Thyroid gland (tissue), 4 donors: Measurements from ENCODE around the gene VSTM4. TPM values are rescaled to one million over a fixed set of nuclear protein-coding genes. Genes with fewer than 3 reads are reported as not detected.
A peak's percentile ranks its signal among the peaks of the same experiment; 100 is the strongest.

Source experiments
- DNase-seq, 2 donors: peaks; one replicate each; pipeline ENCODE4 v3.0.0-alpha.2; 2019
- H3K27ac ChIP-seq, 3 donors: fragments of 200-600 bp; sonication (generic); 1 replicate in 2 of 3; 2 replicates in 1 of 3; pipeline ENCODE4 v1.5.1; 2016 to 2019; ENCODE audit warnings: mild to moderate bottlenecking in 1 of 3, moderate library complexity in 1 of 3
- H3K27me3 ChIP-seq: fragments of 200-600 bp; sonication (generic); one replicate; pipeline ENCODE4 v1.5.1; 2019
- H3K36me3 ChIP-seq, 2 donors: fragments of 200-600 bp; sonication (generic); one replicate each; pipeline ENCODE4 v1.5.1; 2016 to 2019
- H3K4me1 ChIP-seq, 2 donors: fragments of 200-600 bp; sonication (generic); one replicate each; pipeline ENCODE4 v1.5.1; 2017 to 2019
- H3K4me3 ChIP-seq, 3 donors: fragments of 200-600 bp; sonication (generic); replicated peaks in 1 of 3; 1 replicate in 2 of 3; 2 replicates in 1 of 3; pipeline ENCODE4 v1.5.1; 2016; ENCODE audit warnings: mild to moderate bottlenecking in 1 of 3
- H3K9me3 ChIP-seq: fragments of 200-600 bp; sonication (generic); one replicate; pipeline ENCODE4 v1.5.1; 2017
- CTCF ChIP-seq, 6 experiments: fragments of 200-600 bp in 3 of 6; fragments of 450-650 bp in 3 of 6; sonication (generic) in 3 of 6; IDR thresholded peaks; one replicate each; pipeline ENCODE4 v1.5.1; 2016 to 2019; ENCODE audit warnings: antibody characterized with exemption in 6 of 6, mild to moderate bottlenecking in 2 of 6, inconsistent platforms in 1 of 6, moderate library complexity in 1 of 6
- POLR2A ChIP-seq, 2 donors: fragments of 450-650 bp; IDR thresholded peaks; one replicate each; pipeline ENCODE4 v1.6.1; 2017; ENCODE audit warnings: antibody characterized with exemption in 2 of 2, mild to moderate bottlenecking in 2 of 2, moderate library complexity in 1 of 2
- WGBS, 2 donors: methylation state at CpG; one replicate each; pipeline ENCODE4 v1.1.5; 2017; 5-methylcytosine and 5-hydroxymethylcytosine counted together
- intact Hi-C: fragments of 100-400 bp; cut with DNase I; formaldehyde crosslinking; loops from one replicate; pipeline ENCODE4 v1.15.1; 2023
- total RNA-seq, 4 donors: library from RNA; depleted of rRNA; stranded (reverse); fragments of >200 nt; gene quantifications; one replicate each; pipeline ENCODE4 v1.2.3, GENCODE V29; 2016

Gene VSTM4
- total RNA-seq, 4 donors from 2014 or later: 42.9 to 220 (median 142) TPM

- H3K9me3 ChIP-seq: no peaks in the 10 kb centered on the region
- no peak for TF ChIP-seq POLR2A (IDR thresholded peaks at IDR 0.05)
- TF ChIP-seq CTCF (IDR thresholded peaks at IDR 0.05): no peak
- peaks cover 25 to 32% of the 10 kb centered on the region in 2 donors for H3K4me1 ChIP-seq
- no peaks in the 10 kb centered on the region for H3K36me3 ChIP-seq
- H3K4me3 ChIP-seq: no peak overlapping the region
- H3K27me3 ChIP-seq: no peaks in the 10 kb centered on the region
- intact Hi-C loops: no loop called here
- DNase-seq: peak; percentile 51 to 61
- peak overlapping the region in 2 of 3 donors; percentile 6 to 34 for H3K27ac ChIP-seq
- 58 to 80% methylated on average over 3 of the region's 3 CpGs for WGBS, 2 donors
Observed at GRCh38 chr10:49089557-49090188, 25.6 kb downstream of the VSTM4 start.

- WGBS, 2 donors: 82 to 91% methylated on average over 2 of the region's 2 CpGs
- Histone ChIP-seq H3K4me3 (no peak overlapping the region), H3K27me3 (no peaks in the 10 kb centered on the region), H3K9me3 (no peaks in the 10 kb centered on the region), H3K4me1 (peaks cover 28 to 37% of the 10 kb centered on the region in 2 donors), H3K27ac (no peak overlapping the region), H3K36me3 (no peaks in the 10 kb centered on the region)
- TF ChIP-seq CTCF (IDR thresholded peaks at IDR 0.05) (no peak), POLR2A (IDR thresholded peaks at IDR 0.05) (no peak)
- no peak for DNase-seq
- intact Hi-C loops: no loop called here
Observed at GRCh38 chr10:49089152-49089551, 26.2 kb downstream of the VSTM4 start.

- TF ChIP-seq POLR2A (IDR thresholded peaks at IDR 0.05): no peak
- no peak for TF ChIP-seq CTCF (IDR thresholded peaks at IDR 0.05)
Observed at GRCh38 chr10:49086889-49087288, 28.4 kb downstream of the VSTM4 start.

GRCh38 chr10:49083261-49083660 is 32.1 kb downstream of the VSTM4 start:
- no peaks in the 10 kb centered on the region for H3K9me3 ChIP-seq
- TF ChIP-seq POLR2A (IDR thresholded peaks at IDR 0.05) (no peak), CTCF (IDR thresholded peaks at IDR 0.05) (no peak)
- intact Hi-C loops: no loop called here
- H3K4me1 ChIP-seq: peaks cover 73 to 75% of the 10 kb centered on the region in 2 donors
- H3K36me3 ChIP-seq: no peaks in the 10 kb centered on the region
- 26 to 33% methylated on average over 8 of the region's 8 CpGs for WGBS, 2 donors
- no peaks in the 10 kb centered on the region for H3K27me3 ChIP-seq
- DNase-seq: peak; percentile 33 to 62
- no peak overlapping the region for H3K4me3 ChIP-seq
- H3K27ac ChIP-seq: peak overlapping the region; percentile 75 to 85 (median 84)

More at GRCh38 chr10:49086889-49087288, 28.4 kb downstream of the VSTM4 start:
- DNase-seq: no peak
- intact Hi-C loops: no loop called here
- H3K27me3 ChIP-seq: no peaks in the 10 kb centered on the region
- WGBS, 2 donors: 92 to 97% methylated on average over 3 of the region's 3 CpGs
- no peak overlapping the region for H3K27ac ChIP-seq
- peaks cover 50 to 60% of the 10 kb centered on the region in 2 donors for H3K4me1 ChIP-seq
- H3K36me3 ChIP-seq: no peaks in the 10 kb centered on the region
- no peaks in the 10 kb centered on the region for H3K9me3 ChIP-seq
- no peak overlapping the region for H3K4me3 ChIP-seq

- intact Hi-C loops: no loop called here
- peaks cover 78 to 80% of the 10 kb centered on the region in 2 donors for H3K4me1 ChIP-seq
- H3K27me3 ChIP-seq: no peaks in the 10 kb centered on the region
- no peaks in the 10 kb centered on the region for H3K36me3 ChIP-seq
- H3K4me3 ChIP-seq: no peak overlapping the region
- H3K9me3 ChIP-seq: no peaks in the 10 kb centered on the region
- DNase-seq: no peak
- WGBS, 2 donors: 100% methylated on average over 2 of the region's 2 CpGs
- TF ChIP-seq CTCF (IDR thresholded peaks at IDR 0.05) (no peak), POLR2A (IDR thresholded peaks at IDR 0.05) (no peak)
- H3K27ac ChIP-seq: peak overlapping the region; percentile 75 to 85 (median 84)
Observed at GRCh38 chr10:49082766-49083165, 32.6 kb downstream of the VSTM4 start.
